GM19099 (cell line): ENCODE results near the gene KCNIP4.

Experiments used
- POLR2A ChIP-seq: IDR thresholded peaks from 3 replicates; pipeline ENCODE4 v1.6.1; 2011; ENCODE audit warnings: low read depth; ENCODE audit not compliant: insufficient read length; ENCODE audit errors: extremely low read depth

KCNIP4 gene

DNA sequence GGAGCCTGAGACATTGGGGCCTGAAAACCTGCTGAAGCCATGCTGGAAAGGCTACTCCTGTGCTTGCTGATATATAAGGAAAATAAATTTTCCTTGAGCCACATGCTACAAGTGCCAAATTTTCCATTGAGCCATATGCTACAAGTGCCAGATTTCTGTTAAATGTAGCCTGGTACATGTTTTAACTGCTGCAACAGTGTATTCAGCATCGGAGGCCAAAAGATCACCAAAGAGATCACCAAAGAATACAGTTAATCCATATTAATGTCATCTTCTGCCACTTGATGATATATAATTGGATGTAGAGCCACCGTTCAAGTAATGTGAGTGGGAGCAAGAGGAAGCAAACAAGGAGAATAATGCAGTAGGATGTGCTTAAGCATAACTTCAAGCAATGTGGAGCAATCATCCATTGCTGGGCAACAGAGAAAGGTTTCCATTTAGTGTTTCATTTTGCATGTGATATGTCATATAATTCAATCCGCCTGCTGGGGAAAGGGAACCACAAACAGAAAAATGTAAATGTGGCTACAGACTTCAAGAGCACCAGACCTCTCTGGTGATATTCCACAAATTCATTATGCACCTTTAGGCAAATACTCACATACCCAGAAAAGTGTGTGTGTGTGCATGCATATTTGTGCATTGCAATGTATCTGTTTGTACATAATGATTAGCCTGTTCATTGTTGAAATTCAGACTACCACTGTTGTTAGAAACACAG, 295.9 kb downstream of the KCNIP4 start:
- no peak for TF ChIP-seq POLR2A

DNA sequence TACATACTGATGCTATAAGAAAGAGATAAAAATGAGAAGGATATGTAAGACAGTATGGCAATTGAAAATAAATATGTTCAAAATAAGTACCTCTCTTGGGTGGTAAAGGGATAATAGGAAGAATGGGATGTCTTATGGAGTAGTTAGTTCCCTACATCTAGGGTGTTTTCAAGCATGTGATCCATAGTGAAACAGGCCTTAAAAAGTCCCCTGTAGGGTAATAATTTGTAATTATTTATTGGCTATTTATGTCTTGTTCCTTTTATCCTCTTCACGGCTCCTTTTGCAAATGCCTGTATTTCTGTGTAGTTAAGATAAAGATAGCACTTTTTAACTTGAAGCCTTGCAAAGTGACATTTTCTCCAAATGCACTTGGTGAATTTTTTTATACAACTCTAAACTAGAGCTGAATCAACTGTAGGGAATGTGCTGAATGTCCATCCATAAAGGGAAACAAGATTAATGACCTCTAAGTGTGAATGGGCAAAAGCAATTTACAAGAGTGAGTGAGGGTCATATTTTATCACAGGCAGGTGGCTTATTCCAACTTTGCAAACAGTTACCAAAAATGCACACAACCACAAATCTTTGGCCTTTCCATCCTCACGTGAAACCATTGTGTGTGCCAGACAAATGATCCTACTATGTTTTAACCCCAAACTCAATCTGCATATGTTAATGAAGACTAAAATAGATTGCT, 299.0 kb downstream of the KCNIP4 start:
- TF ChIP-seq POLR2A = no peak

- TF ChIP-seq POLR2A = no peak
These were observed 302.8 kb downstream of the KCNIP4 start for GRCh38 chr4:21645776-21646175.

GRCh38 chr4:21641696-21642095, 306.9 kb downstream of the KCNIP4 start:
- TF ChIP-seq POLR2A = no peak

DNA sequence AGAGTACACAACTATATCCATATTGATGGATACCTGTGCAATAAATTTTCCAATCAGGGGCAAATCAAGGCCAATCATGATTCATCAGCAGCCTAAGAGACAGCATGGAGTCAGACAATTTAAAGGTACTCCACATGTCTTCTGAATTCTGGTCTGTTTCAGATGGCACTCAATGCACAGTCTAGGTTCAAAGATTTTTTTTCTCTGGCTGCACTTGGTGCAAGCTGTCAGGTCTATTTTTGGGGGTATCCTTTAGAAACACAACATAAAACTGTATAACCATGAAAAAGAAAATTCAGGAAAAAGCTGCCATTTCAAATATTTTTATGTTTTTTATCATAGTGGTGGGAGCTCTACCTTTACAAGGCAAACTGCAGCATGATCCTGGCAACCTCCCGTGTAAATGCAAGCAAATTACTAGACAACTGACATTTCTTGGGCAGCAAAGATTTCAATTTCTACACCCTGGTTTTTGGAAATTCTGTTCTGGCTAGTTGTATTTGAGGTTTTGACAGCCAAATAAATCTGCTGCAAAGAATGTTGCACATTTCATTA, 310.3 kb downstream of the KCNIP4 start:
- no peak for TF ChIP-seq POLR2A

- no peak for TF ChIP-seq POLR2A
These were observed 319.5 kb downstream of the KCNIP4 start for GRCh38 chr4:21628916-21629610.

DNA sequence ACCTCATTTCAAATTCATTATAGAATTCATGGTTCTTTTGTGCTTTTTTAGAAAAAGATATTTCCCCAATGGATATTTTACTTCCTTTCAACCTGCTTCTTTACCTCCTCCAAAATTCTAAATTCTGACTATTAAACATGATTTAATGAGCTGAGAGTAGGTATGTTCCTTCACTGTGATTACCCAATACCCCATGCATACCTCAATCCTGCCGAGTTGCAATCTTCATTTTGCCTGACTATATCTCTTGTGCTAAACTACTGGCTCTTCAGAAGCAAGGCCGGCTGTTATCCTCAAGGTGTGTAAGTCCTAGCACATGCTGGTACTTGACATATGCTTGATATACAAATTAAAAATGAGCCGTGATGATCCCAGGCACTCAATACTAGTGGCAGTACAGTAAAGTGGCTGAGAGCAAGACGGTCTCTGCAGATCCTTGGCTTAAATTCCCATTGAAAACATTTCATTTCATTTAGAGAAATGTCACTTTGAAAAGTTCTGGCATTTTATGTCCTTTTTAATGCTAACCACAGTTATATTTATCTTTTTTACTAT, 320.4 kb downstream of the KCNIP4 start:
- TF ChIP-seq POLR2A = no peak

DNA sequence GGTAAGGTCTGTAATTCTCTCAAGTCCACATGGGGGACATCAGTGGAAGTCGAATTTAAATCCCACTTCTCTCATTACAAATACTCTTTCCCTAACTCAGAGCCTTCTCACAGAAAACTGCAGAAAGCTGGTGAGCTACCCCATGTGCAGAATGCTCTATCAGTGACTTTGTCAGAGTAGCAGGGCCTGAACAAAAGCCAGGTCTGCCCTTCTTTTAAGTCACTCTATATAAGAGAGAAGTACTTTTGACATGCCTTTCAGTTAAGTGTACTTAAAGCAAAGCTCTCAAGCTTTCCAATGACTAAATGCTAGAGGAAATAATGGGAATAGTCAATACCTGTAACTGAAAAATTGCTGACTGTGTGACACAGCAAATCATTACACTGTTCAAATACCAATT, 323.1 kb downstream of the KCNIP4 start:
- TF ChIP-seq POLR2A = no peak

DNA sequence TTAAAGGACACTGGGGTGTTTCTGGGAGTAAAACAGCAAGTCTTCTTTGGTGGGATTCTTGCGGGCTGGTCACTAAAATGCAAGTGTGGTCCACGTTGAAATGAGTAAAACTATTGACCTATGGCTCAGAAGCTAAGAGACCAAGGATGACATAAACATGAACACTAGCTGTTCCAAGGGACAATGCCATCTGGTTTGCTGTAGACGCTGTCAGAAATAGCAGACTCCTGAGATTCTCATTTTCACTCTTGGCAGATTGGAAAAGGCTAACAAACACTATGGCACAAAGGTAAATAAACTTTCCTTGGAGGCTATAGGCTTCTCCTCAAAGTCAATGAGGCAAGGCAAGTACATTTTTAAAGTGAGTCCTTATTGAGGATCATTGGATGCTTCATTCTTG, 343.6 kb downstream of the KCNIP4 start:
- no peak for TF ChIP-seq POLR2A

- no peak for TF ChIP-seq POLR2A
These were observed 352.1 kb downstream of the KCNIP4 start for GRCh38 chr4:21596521-21596920.

- no peak for TF ChIP-seq POLR2A
These were observed 354.9 kb downstream of the KCNIP4 start for GRCh38 chr4:21593671-21594001.

DNA sequence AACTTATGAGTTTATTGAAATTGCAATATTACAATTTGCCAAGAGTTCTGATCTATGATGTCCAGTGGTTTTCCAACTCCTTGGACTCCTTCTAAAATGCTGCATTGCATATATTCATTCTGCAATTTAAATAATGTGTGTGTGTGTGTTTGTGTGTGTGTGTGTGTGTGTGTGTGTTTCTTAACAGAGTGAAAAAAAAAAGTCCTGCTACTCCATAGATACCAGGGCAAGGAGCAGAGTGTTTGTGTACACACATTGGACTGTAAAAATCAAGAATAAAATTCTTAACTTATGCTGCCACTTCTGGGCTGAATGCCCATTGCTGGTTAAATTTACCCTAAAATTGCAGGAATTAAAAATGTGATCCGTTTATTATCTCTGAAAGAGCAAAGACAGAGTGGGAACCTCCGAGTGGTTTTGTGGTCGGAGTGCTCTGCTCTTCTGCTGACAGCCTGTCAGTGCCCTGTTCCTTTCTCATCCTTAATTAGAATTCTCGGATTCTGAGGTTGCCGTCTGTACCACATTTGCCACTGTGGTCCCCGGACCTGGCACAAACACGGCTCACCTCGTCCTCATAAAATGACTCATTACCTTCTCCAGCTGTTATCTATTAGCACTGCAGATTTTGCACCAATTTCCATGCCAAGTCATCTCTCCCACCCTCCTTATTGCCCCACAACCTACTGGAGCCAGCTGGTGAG, 355.5 kb downstream of the KCNIP4 start:
- TF ChIP-seq POLR2A = no peak

- no peak for TF ChIP-seq POLR2A
These were observed 371.5 kb downstream of the KCNIP4 start for GRCh38 chr4:21577056-21577455.

- no peak for TF ChIP-seq POLR2A
These were observed 377.5 kb downstream of the KCNIP4 start for GRCh38 chr4:21571100-21571499.

- TF ChIP-seq POLR2A = no peak
These were observed 378.9 kb downstream of the KCNIP4 start for GRCh38 chr4:21569638-21570037.

DNA sequence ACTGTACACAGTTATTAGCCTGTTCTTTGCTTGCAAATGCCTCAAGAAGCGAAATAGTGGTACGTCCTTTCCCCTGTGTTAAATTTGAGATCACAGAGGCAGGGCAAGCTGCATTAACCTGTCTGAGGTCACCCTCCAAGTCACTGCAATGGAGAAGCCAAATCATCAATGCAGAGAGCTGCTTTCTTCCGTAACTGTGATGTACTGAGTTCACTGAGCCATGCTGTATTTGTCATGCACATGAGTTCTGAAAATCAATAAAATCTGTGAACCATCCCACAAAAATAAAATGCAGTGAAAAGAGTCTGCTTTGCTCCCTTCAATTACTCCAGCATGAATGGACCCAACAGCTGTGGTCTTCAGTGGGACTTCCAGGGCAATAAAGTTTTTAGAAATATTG, 393.5 kb downstream of the KCNIP4 start:
- no peak for TF ChIP-seq POLR2A

- TF ChIP-seq POLR2A = no peak
These were observed 394.1 kb downstream of the KCNIP4 start for GRCh38 chr4:21554500-21554899.
